ENCODE data around the gene ZFP36L2.

Gene ZFP36L2

DNA sequence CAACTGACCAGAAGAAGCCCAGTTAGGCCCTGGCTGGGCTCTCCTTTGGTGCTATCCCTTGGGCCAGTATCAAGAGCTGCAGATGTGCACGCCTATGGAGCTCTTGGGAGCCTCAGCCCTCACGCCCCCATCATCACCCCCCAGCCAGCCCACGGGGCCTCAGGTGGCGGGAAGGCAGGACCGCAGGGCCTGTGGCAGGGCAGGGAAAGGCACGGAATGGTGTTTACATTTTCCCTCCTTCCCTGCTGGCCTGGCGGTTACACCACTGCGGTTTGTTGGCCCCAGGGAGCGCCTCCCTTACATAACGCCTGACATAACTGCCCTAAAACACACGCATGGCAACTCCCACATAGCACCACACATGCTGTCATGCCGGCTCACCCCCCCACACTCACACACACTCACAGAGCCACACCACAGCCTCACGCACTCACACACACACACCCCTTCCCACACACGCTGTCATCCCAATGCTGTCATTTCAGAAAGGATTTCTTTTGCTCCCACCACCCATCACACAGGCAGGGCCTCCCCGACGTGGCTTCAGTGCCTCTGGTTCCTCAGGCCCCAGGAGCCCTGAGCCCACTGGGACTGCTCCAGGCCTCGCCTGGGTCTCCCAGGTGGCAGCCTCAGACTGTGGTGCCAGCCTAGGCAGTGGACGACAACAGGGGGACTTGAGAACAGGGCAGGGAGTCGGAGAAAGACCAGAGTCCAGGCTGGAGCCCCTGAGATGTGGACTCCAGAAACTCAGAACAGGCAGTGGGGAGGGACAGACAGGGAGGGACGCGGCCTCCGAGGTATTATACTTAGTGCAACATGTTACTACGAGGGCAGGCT, 15.7 kb downstream of the ZFP36L2 start (continued):
- TF ChIP-seq ZBTB21 (tag by site-specific recombination; IDR thresholded peaks at IDR 0.05) (peak; percentile 65; the same call in 1 of the 2 replicates), ZFP3 (tag by site-specific recombination; IDR thresholded peaks at IDR 0.05; ENCODE audit: low read depth) (no peak), ZNF654 (tag by site-specific recombination; IDR thresholded peaks at IDR 0.05; ENCODE audit: low read depth) (no peak), ZNF544 (tag by site-specific recombination; IDR thresholded peaks at IDR 0.05) (no peak), ZNF701 (tag by site-specific recombination; IDR thresholded peaks at IDR 0.05) (no peak), ZNF623 (tag by site-specific recombination; IDR thresholded peaks at IDR 0.05) (no peak), ZNF169 (tag by site-specific recombination; IDR thresholded peaks at IDR 0.05) (0 out of 2 replicates have a peak, but pooled peaks have one; percentile 47), ZNF530 (tag by site-specific recombination; IDR thresholded peaks at IDR 0.05; ENCODE audit: low read depth) (no peak), IKZF3 (tag by site-specific recombination; IDR thresholded peaks at IDR 0.05) (no peak), SCRT2 (tag by site-specific recombination; IDR thresholded peaks at IDR 0.05) (no peak), ZNF394 (tag by site-specific recombination; IDR thresholded peaks at IDR 0.05; ENCODE audit: borderline replicate concordance) (no peak), ZNF223 (tag by site-specific recombination; IDR thresholded peaks at IDR 0.05) (no peak), ZNF785 (tag by site-specific recombination; IDR thresholded peaks at IDR 0.05) (peak; percentile 90), ZNF76 (tag by site-specific recombination; IDR thresholded peaks at IDR 0.05; ENCODE audit: borderline replicate concordance, low read depth) (no peak), ZXDB (tag by site-specific recombination; IDR thresholded peaks at IDR 0.05) (no peak)
- TF ChIP-seq, protein P1, sequence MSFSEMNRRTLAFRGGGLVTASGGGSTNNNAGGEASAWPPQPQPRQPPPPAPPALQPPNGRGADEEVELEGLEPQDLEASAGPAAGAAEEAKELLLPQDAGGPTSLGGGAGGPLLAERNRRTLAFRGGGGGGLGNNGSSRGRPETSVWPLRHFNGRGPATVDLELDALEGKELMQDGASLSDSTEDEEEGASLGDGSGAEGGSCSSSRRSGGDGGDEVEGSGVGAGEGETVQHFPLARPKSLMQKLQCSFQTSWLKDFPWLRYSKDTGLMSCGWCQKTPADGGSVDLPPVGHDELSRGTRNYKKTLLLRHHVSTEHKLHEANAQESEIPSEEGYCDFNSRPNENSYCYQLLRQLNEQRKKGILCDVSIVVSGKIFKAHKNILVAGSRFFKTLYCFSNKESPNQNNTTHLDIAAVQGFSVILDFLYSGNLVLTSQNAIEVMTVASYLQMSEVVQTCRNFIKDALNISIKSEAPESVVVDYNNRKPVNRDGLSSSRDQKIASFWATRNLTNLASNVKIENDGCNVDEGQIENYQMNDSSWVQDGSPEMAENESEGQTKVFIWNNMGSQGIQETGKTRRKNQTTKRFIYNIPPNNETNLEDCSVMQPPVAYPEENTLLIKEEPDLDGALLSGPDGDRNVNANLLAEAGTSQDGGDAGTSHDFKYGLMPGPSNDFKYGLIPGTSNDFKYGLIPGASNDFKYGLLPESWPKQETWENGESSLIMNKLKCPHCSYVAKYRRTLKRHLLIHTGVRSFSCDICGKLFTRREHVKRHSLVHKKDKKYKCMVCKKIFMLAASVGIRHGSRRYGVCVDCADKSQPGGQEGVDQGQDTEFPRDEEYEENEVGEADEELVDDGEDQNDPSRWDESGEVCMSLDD (tag by site-specific recombination; IDR thresholded peaks at IDR 0.05), result no peak
- TF ChIP-seq, protein P2, sequence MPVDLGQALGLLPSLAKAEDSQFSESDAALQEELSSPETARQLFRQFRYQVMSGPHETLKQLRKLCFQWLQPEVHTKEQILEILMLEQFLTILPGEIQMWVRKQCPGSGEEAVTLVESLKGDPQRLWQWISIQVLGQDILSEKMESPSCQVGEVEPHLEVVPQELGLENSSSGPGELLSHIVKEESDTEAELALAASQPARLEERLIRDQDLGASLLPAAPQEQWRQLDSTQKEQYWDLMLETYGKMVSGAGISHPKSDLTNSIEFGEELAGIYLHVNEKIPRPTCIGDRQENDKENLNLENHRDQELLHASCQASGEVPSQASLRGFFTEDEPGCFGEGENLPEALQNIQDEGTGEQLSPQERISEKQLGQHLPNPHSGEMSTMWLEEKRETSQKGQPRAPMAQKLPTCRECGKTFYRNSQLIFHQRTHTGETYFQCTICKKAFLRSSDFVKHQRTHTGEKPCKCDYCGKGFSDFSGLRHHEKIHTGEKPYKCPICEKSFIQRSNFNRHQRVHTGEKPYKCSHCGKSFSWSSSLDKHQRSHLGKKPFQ (tag by site-specific recombination; IDR thresholded peaks at IDR 0.05), result peak; percentile 45
- TF ChIP-seq, protein P3, sequence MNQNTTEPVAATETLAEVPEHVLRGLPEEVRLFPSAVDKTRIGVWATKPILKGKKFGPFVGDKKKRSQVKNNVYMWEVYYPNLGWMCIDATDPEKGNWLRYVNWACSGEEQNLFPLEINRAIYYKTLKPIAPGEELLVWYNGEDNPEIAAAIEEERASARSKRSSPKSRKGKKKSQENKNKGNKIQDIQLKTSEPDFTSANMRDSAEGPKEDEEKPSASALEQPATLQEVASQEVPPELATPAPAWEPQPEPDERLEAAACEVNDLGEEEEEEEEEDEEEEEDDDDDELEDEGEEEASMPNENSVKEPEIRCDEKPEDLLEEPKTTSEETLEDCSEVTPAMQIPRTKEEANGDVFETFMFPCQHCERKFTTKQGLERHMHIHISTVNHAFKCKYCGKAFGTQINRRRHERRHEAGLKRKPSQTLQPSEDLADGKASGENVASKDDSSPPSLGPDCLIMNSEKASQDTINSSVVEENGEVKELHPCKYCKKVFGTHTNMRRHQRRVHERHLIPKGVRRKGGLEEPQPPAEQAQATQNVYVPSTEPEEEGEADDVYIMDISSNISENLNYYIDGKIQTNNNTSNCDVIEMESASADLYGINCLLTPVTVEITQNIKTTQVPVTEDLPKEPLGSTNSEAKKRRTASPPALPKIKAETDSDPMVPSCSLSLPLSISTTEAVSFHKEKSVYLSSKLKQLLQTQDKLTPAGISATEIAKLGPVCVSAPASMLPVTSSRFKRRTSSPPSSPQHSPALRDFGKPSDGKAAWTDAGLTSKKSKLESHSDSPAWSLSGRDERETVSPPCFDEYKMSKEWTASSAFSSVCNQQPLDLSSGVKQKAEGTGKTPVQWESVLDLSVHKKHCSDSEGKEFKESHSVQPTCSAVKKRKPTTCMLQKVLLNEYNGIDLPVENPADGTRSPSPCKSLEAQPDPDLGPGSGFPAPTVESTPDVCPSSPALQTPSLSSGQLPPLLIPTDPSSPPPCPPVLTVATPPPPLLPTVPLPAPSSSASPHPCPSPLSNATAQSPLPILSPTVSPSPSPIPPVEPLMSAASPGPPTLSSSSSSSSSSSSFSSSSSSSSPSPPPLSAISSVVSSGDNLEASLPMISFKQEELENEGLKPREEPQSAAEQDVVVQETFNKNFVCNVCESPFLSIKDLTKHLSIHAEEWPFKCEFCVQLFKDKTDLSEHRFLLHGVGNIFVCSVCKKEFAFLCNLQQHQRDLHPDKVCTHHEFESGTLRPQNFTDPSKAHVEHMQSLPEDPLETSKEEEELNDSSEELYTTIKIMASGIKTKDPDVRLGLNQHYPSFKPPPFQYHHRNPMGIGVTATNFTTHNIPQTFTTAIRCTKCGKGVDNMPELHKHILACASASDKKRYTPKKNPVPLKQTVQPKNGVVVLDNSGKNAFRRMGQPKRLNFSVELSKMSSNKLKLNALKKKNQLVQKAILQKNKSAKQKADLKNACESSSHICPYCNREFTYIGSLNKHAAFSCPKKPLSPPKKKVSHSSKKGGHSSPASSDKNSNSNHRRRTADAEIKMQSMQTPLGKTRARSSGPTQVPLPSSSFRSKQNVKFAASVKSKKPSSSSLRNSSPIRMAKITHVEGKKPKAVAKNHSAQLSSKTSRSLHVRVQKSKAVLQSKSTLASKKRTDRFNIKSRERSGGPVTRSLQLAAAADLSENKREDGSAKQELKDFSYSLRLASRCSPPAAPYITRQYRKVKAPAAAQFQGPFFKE (tag by site-specific recombination; IDR thresholded peaks at IDR 0.05; ENCODE audit: borderline replicate concordance), result no peak
- TF ChIP-seq, protein P4, sequence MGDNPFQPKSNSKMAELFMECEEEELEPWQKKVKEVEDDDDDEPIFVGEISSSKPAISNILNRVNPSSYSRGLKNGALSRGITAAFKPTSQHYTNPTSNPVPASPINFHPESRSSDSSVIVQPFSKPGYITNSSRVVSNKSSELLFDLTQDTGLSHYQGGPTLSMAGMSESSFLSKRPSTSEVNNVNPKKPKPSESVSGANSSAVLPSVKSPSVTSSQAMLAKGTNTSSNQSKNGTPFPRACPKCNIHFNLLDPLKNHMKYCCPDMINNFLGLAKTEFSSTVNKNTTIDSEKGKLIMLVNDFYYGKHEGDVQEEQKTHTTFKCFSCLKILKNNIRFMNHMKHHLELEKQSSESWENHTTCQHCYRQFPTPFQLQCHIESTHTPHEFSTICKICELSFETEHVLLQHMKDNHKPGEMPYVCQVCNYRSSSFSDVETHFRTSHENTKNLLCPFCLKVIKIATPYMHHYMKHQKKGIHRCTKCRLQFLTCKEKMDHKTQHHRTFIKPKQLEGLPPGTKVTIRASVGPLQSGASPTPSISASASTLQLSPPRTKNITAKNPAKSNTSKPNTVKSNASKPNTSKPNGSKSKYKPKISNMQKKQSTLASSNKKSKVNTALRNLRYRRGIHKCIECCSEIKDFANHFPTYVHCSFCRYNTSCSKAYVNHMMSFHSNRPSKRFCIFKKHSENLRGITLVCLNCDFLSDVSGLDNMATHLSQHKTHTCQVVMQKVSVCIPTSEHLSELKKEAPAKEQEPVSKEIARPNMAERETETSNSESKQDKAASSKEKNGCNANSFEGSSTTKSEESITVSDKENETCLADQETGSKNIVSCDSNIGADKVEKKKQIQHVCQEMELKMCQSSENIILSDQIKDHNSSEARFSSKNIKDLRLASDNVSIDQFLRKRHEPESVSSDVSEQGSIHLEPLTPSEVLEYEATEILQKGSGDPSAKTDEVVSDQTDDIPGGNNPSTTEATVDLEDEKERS (tag by site-specific recombination; IDR thresholded peaks at IDR 0.05), result no peak
- TF ChIP-seq, protein P5, sequence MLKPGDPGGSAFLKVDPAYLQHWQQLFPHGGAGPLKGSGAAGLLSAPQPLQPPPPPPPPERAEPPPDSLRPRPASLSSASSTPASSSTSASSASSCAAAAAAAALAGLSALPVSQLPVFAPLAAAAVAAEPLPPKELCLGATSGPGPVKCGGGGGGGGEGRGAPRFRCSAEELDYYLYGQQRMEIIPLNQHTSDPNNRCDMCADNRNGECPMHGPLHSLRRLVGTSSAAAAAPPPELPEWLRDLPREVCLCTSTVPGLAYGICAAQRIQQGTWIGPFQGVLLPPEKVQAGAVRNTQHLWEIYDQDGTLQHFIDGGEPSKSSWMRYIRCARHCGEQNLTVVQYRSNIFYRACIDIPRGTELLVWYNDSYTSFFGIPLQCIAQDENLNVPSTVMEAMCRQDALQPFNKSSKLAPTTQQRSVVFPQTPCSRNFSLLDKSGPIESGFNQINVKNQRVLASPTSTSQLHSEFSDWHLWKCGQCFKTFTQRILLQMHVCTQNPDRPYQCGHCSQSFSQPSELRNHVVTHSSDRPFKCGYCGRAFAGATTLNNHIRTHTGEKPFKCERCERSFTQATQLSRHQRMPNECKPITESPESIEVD (tag by site-specific recombination; IDR thresholded peaks at IDR 0.05), result no peak
- TF ChIP-seq, protein P6, sequence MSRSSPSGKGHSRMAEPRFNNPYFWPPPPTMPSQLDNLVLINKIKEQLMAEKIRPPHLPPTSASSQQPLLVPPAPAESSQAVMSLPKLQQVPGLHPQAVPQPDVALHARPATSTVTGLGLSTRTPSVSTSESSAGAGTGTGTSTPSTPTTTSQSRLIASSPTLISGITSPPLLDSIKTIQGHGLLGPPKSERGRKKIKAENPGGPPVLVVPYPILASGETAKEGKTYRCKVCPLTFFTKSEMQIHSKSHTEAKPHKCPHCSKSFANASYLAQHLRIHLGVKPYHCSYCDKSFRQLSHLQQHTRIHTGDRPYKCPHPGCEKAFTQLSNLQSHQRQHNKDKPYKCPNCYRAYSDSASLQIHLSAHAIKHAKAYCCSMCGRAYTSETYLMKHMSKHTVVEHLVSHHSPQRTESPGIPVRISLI (tag by site-specific recombination; IDR thresholded peaks at IDR 0.05), result no peak
